Esophagus muscularis mucosa (tissue), 4 donors: ENCODE measurements around the gene PLAU. TPM values are rescaled to one million over a fixed set of nuclear protein-coding genes. Genes with fewer than 3 reads are reported as not detected.

Experiments
- DNase-seq: peaks from one replicate; pipeline ENCODE4 v3.0.0-alpha.2; 2017; ENCODE audit errors: extremely low spot score
- H3K27ac ChIP-seq, 4 donors: fragments of 200-600 bp; sonication (generic); replicated peaks in 1 of 4; 1 replicate in 3 of 4; 2 replicates in 1 of 4; pipeline ENCODE4 v1.5.1; 2016 to 2019; ENCODE audit warnings: mild to moderate bottlenecking in 1 of 4
- H3K27me3 ChIP-seq, 4 donors: fragments of 200-600 bp; sonication (generic); one replicate each; pipeline versions ENCODE4 v1.5.1 to v1.6.0; 2016 to 2019
- H3K36me3 ChIP-seq, 4 donors: fragments of 200-600 bp; sonication (generic); one replicate each; pipeline ENCODE4 v1.5.1; 2016 to 2019
- H3K4me1 ChIP-seq, 4 donors: fragments of 200-600 bp; sonication (generic); one replicate each; pipeline ENCODE4 v1.5.1; 2016 to 2019
- H3K4me3 ChIP-seq, 4 donors: fragments of 200-600 bp; sonication (generic); 1 replicate in 2 of 4; 2 replicates in 2 of 4; pipeline ENCODE4 v1.5.1; 2016 to 2019; ENCODE audit warnings: mild to moderate bottlenecking in 4 of 4, moderate library complexity in 1 of 4
- H3K9me3 ChIP-seq, 4 donors: fragments of 200-600 bp; sonication (generic); 1 replicate in 3 of 4; 2 replicates in 1 of 4; pipeline ENCODE4 v1.5.1; 2016 to 2019
- CTCF ChIP-seq, 3 experiments: fragments of 200-600 bp in 2 of 3; fragments of 450-650 bp in 1 of 3; sonication (generic) in 2 of 3; IDR thresholded peaks; one replicate each; pipeline ENCODE4 v1.5.1; 2017 to 2019; ENCODE audit warnings: antibody characterized with exemption in 3 of 3, mild to moderate bottlenecking in 2 of 3, moderate library complexity in 1 of 3
- EP300 ChIP-seq: sonication (generic); formaldehyde crosslinking; IDR thresholded peaks from one replicate; pipeline ENCODE4 v1.6.1; 2017; ENCODE audit warnings: antibody characterized with exemption
- POLR2A ChIP-seq: fragments of 450-650 bp; IDR thresholded peaks from one replicate; pipeline ENCODE4 v1.6.1; 2017; ENCODE audit warnings: antibody characterized with exemption, moderate library complexity, mild to moderate bottlenecking, low read depth
- POLR2AphosphoS5 ChIP-seq, 2 donors: sonication (generic); formaldehyde crosslinking; IDR thresholded peaks; one replicate each; pipeline ENCODE4 v1.6.1; 2017; ENCODE audit warnings: antibody characterized with exemption in 2 of 2
- WGBS: methylation state at CpG from one replicate; pipeline ENCODE4 v1.1.5; 2018; 5-methylcytosine and 5-hydroxymethylcytosine counted together
- intact Hi-C: fragments of 100-400 bp; cut with DNase I; formaldehyde crosslinking; loops from one replicate; pipeline ENCODE4 v1.15.1; 2023
- total RNA-seq, 4 donors: library from RNA; depleted of rRNA; stranded (reverse); fragments of >200 nt; gene quantifications; one replicate each; pipeline versions ENCODE4 v1.1.0 to v1.2.1, GENCODE V29; 2016

The PLAU gene
- total RNA-seq, result 10 to 100 TPM in 1 of 4 donors, 1 to 10 TPM in 3; 4.2 to 38.3 (median 6.9) TPM

- H3K4me1 ChIP-seq, result peaks cover 50 to 72% (median 64%) of the 10 kb centered on the region in 4 donors
- 4% methylated on average over 17 of the region's 74 CpGs for WGBS
- intact Hi-C loops, result no loop called here
- peaks cover 0 to 20% (median 5%) of the 10 kb centered on the region in 4 donors for H3K36me3 ChIP-seq
- no peaks in the 10 kb centered on the region for H3K9me3 ChIP-seq
- peak within 1 kb of the TSS; percentile 71 to 78 (median 76) for H3K27ac ChIP-seq
- DNase-seq, result no peak
- no peak for TF ChIP-seq EP300
- TF ChIP-seq CTCF (IDR thresholded peaks at IDR 0.05), result no peak
- no peak for TF ChIP-seq POLR2AphosphoS5 (IDR thresholded peaks at IDR 0.05)
- TF ChIP-seq POLR2A, result peak; percentile 15
- peaks cover 0 to 19% (median 0%) of the 10 kb centered on the region in 4 donors for H3K27me3 ChIP-seq
- H3K4me3 ChIP-seq, result peak within 1 kb of the TSS; percentile 72 to 79 (median 75)
These were observed at the start of gene PLAU for GRCh38 chr10:73910764-73911552. TSS of gene PLAU (plus strand) at chr10:73911132. CDS start at chr10:73911556, 424 bp downstream.

GRCh38 chr10:73862011-73862410 lies 48.9 kb upstream of the PLAU start:
- Histone ChIP-seq H3K27ac (peak overlapping the region; percentile 82 to 93 (median 85)), H3K4me3 (no peak overlapping the region), H3K9me3 (no peaks in the 10 kb centered on the region), H3K36me3 (peaks cover 11 to 41% (median 35%) of the 10 kb centered on the region in 4 donors), H3K27me3 (no peaks in the 10 kb centered on the region), H3K4me1 (peaks cover 24 to 100% (median 99%) of the 10 kb centered on the region in 4 donors)
- DNase-seq, result no peak
- no peak for TF ChIP-seq POLR2AphosphoS5 (IDR thresholded peaks at IDR 0.05)
- no peak for TF ChIP-seq POLR2A
- TF ChIP-seq EP300, result no peak
- peak in 2 of 3 experiments; percentile 32 to 45 for TF ChIP-seq CTCF (IDR thresholded peaks at IDR 0.05)
- WGBS, result 67% methylated on average over 8 of the region's 8 CpGs
- intact Hi-C loops, result no loop called here

GRCh38 chr10:73863039-73863817 lies 47.7 kb upstream of the PLAU start:
- Histone ChIP-seq H3K36me3 (peaks cover 11 to 37% (median 31%) of the 10 kb centered on the region in 4 donors), H3K4me1 (peaks cover 36 to 100% (median 99%) of the 10 kb centered on the region in 4 donors), H3K27ac (peak overlapping the region; percentile 82 to 93 (median 85)), H3K4me3 (no peak overlapping the region), H3K9me3 (no peaks in the 10 kb centered on the region), H3K27me3 (no peaks in the 10 kb centered on the region)
- WGBS, result 54% methylated on average over 5 of the region's 5 CpGs
- intact Hi-C loops, result no loop called here
- no peak for DNase-seq
- TF ChIP-seq EP300, result no peak
- no peak for TF ChIP-seq POLR2A
- TF ChIP-seq POLR2AphosphoS5 (IDR thresholded peaks at IDR 0.05), result no peak
- TF ChIP-seq CTCF (IDR thresholded peaks at IDR 0.05), result no peak

- no peak overlapping the region for H3K4me3 ChIP-seq
- 82% methylated on average over 4 of the region's 4 CpGs for WGBS
- H3K36me3 ChIP-seq, result peaks cover 11 to 33% (median 22%) of the 10 kb centered on the region in 4 donors
- DNase-seq, result no peak
- no peaks in the 10 kb centered on the region for H3K27me3 ChIP-seq
- no peak for TF ChIP-seq EP300
- no peak for TF ChIP-seq POLR2A
- no peak for TF ChIP-seq POLR2AphosphoS5 (IDR thresholded peaks at IDR 0.05)
- TF ChIP-seq CTCF (IDR thresholded peaks at IDR 0.05), result no peak
- no peaks in the 10 kb centered on the region for H3K9me3 ChIP-seq
- H3K27ac ChIP-seq, result peak overlapping the region; percentile 82 to 93 (median 85)
- intact Hi-C loops, result no loop called here
- H3K4me1 ChIP-seq, result peaks cover 41 to 100% (median 99%) of the 10 kb centered on the region in 4 donors
These were observed 46.7 kb upstream of the PLAU start for GRCh38 chr10:73864229-73864628.
